T-helper 2 cell treated with Interferon-gamma antibody and Interleukin-4, amounts not matched to agents 5 μg/mL and 100 μg/mL, for 36 hours (primary cell): ENCODE measurements around the gene ATF6.
"Not testable (repeated sequence)": the region's sequence is repeated elsewhere in the genome, so short reads cannot be mapped to it uniquely, and the experiment has no call there.

Source experiments
- DNase-seq: peaks from one replicate; pipeline ENCODE4 v3.0.0; 2021; ENCODE audit warnings: low spot score
- H3K27ac Mint-ChIP-seq: one replicate; pipeline ENCODE4 v1.8.0; 2021; ENCODE audit warnings: mild to moderate bottlenecking, mixed read lengths
- H3K27me3 Mint-ChIP-seq: one replicate; pipeline ENCODE4 v1.8.0; 2021; ENCODE audit warnings: low read depth, mixed read lengths
- H3K36me3 Mint-ChIP-seq: one replicate; pipeline ENCODE4 v1.8.0; 2021; ENCODE audit warnings: low read depth, mixed read lengths
- H3K4me1 Mint-ChIP-seq: one replicate; pipeline ENCODE4 v1.8.0; 2021; ENCODE audit warnings: low read depth, mixed read lengths
- H3K4me3 Mint-ChIP-seq: one replicate; pipeline ENCODE4 v1.8.0; 2022; ENCODE audit warnings: mild to moderate bottlenecking, moderate library complexity, mixed read lengths
- H3K9me3 Mint-ChIP-seq: one replicate; pipeline ENCODE4 v1.8.0; 2021; ENCODE audit warnings: mixed read lengths

Gene ATF6

GRCh38 chr1:161766102-161766981 is at the start of gene ATF6:
Gene ATF6, plus strand, starts transcription at chr1:161766320. Its CDS starts 41 bp downstream, at chr1:161766361.
- DNase-seq: peak; percentile 82
- Mint-ChIP-seq H3K27me3 (no peaks in the 10 kb centered on the region), H3K4me1 (peaks cover 47% of the 10 kb centered on the region), H3K9me3 (no peaks in the 10 kb centered on the region), H3K36me3 (peaks cover 5% of the 10 kb centered on the region), H3K27ac (peak within 1 kb of the TSS; percentile 97), H3K4me3 (peak within 1 kb of the TSS; percentile 98)

- H3K36me3 Mint-ChIP-seq: no peaks in the 10 kb centered on the region
- no peaks in the 10 kb centered on the region for H3K9me3 Mint-ChIP-seq
- peaks cover 64% of the 10 kb centered on the region for H3K27me3 Mint-ChIP-seq
- no peak overlapping the region for H3K27ac Mint-ChIP-seq
- peaks cover 13% of the 10 kb centered on the region for H3K4me1 Mint-ChIP-seq
- DNase-seq: no peak
- H3K4me3 Mint-ChIP-seq: no peak overlapping the region
These were observed 47.4 kb upstream of the ATF6 start for GRCh38 chr1:161718559-161719324.

GRCh38 chr1:161719325-161719611 is 46.9 kb upstream of the ATF6 start:
- H3K4me3 Mint-ChIP-seq: no peak overlapping the region
- no peak overlapping the region for H3K27ac Mint-ChIP-seq
- peaks cover 66% of the 10 kb centered on the region for H3K27me3 Mint-ChIP-seq
- no peak for DNase-seq
- H3K4me1 Mint-ChIP-seq: peaks cover 13% of the 10 kb centered on the region
- H3K9me3 Mint-ChIP-seq: no peaks in the 10 kb centered on the region
- H3K36me3 Mint-ChIP-seq: no peaks in the 10 kb centered on the region

GRCh38 chr1:161720422-161720821 is 45.7 kb upstream of the ATF6 start:
- H3K27me3 Mint-ChIP-seq: peaks cover 67% of the 10 kb centered on the region
- H3K9me3 Mint-ChIP-seq: no peaks in the 10 kb centered on the region
- H3K4me1 Mint-ChIP-seq: peaks cover 16% of the 10 kb centered on the region
- no peak overlapping the region for H3K27ac Mint-ChIP-seq
- no peak overlapping the region for H3K4me3 Mint-ChIP-seq
- DNase-seq: no peak
- no peaks in the 10 kb centered on the region for H3K36me3 Mint-ChIP-seq

- DNase-seq: no peak
- Mint-ChIP-seq H3K9me3 (no peaks in the 10 kb centered on the region), H3K4me1 (peaks cover 23% of the 10 kb centered on the region), H3K27me3 (peaks cover 66% of the 10 kb centered on the region), H3K36me3 (no peaks in the 10 kb centered on the region), H3K4me3 (no peak within 1 kb of the TSS), H3K27ac (no peak within 1 kb of the TSS)
These were observed 45.0 kb upstream of the ATF6 start, which contains the start of gene FCRLB for GRCh38 chr1:161720956-161721737. Gene FCRLB, plus strand, starts transcription at chr1:161721544. Its CDS starts 1,129 bp downstream, at chr1:161722673.

GRCh38 chr1:161721738-161722343 is 44.3 kb upstream of the ATF6 start:
- no peaks in the 10 kb centered on the region for H3K9me3 Mint-ChIP-seq
- H3K4me1 Mint-ChIP-seq: peaks cover 24% of the 10 kb centered on the region
- no peak overlapping the region for H3K27ac Mint-ChIP-seq
- DNase-seq: no peak
- no peaks in the 10 kb centered on the region for H3K36me3 Mint-ChIP-seq
- H3K4me3 Mint-ChIP-seq: no peak overlapping the region
- H3K27me3 Mint-ChIP-seq: peaks cover 65% of the 10 kb centered on the region

GRCh38 chr1:161722406-161722805 is 43.7 kb upstream of the ATF6 start:
- Mint-ChIP-seq H3K27ac (no peak overlapping the region), H3K4me3 (no peak overlapping the region), H3K9me3 (no peaks in the 10 kb centered on the region), H3K4me1 (peaks cover 24% of the 10 kb centered on the region), H3K36me3 (no peaks in the 10 kb centered on the region), H3K27me3 (peaks cover 59% of the 10 kb centered on the region)
- no peak for DNase-seq

GRCh38 chr1:161723459-161724141 is 42.5 kb upstream of the ATF6 start:
- peaks cover 61% of the 10 kb centered on the region for H3K27me3 Mint-ChIP-seq
- H3K4me1 Mint-ChIP-seq: peaks cover 32% of the 10 kb centered on the region
- no peaks in the 10 kb centered on the region for H3K36me3 Mint-ChIP-seq
- H3K4me3 Mint-ChIP-seq: no peak overlapping the region
- no peak overlapping the region for H3K27ac Mint-ChIP-seq
- no peaks in the 10 kb centered on the region for H3K9me3 Mint-ChIP-seq
- DNase-seq: no peak

- Mint-ChIP-seq H3K4me1 (peaks cover 42% of the 10 kb centered on the region), H3K27ac (peak overlapping the region; percentile 81)
- not testable (repeated sequence) for DNase-seq
These were observed 40.7 kb upstream of the ATF6 start for GRCh38 chr1:161725258-161725907.

GRCh38 chr1:161725908-161726472 is 40.1 kb upstream of the ATF6 start:
- peak overlapping the region; percentile 85 for H3K4me3 Mint-ChIP-seq
- H3K27ac Mint-ChIP-seq: peak overlapping the region; percentile 81
- no peaks in the 10 kb centered on the region for H3K9me3 Mint-ChIP-seq
- DNase-seq: peak; percentile 23
- H3K4me1 Mint-ChIP-seq: peaks cover 44% of the 10 kb centered on the region
- H3K36me3 Mint-ChIP-seq: no peaks in the 10 kb centered on the region
- H3K27me3 Mint-ChIP-seq: peaks cover 59% of the 10 kb centered on the region

More at GRCh38 chr1:161725258-161725907, 40.7 kb upstream of the ATF6 start:
- Mint-ChIP-seq H3K27me3 (peaks cover 63% of the 10 kb centered on the region), H3K4me3 (peak overlapping the region; percentile 85)
- not testable (repeated sequence) for H3K36me3 Mint-ChIP-seq, H3K9me3 Mint-ChIP-seq

GRCh38 chr1:161726473-161727255 is 39.5 kb upstream of the ATF6 start:
- peak; percentile 52 for DNase-seq
- Mint-ChIP-seq H3K4me1 (peaks cover 47% of the 10 kb centered on the region), H3K9me3 (no peaks in the 10 kb centered on the region), H3K27me3 (peaks cover 59% of the 10 kb centered on the region), H3K4me3 (peak overlapping the region; percentile 85), H3K27ac (peak overlapping the region; percentile 81), H3K36me3 (no peaks in the 10 kb centered on the region)
